NCI-H2171 (cell line): ENCODE data around the gene AP4M1.
"Not testable (repeated sequence)": the region's sequence is repeated elsewhere in the genome, so short reads cannot be mapped to it uniquely, and the experiment has no call there.

Source experiments
- DNase-seq: peaks from one replicate; lab custom pipeline; 2025; lab: John Stamatoyannopoulos, UW

The AP4M1 gene

GRCh38 chr7:100107890-100108289 is 6.4 kb downstream of the AP4M1 start:
- no peak for DNase-seq

DNA sequence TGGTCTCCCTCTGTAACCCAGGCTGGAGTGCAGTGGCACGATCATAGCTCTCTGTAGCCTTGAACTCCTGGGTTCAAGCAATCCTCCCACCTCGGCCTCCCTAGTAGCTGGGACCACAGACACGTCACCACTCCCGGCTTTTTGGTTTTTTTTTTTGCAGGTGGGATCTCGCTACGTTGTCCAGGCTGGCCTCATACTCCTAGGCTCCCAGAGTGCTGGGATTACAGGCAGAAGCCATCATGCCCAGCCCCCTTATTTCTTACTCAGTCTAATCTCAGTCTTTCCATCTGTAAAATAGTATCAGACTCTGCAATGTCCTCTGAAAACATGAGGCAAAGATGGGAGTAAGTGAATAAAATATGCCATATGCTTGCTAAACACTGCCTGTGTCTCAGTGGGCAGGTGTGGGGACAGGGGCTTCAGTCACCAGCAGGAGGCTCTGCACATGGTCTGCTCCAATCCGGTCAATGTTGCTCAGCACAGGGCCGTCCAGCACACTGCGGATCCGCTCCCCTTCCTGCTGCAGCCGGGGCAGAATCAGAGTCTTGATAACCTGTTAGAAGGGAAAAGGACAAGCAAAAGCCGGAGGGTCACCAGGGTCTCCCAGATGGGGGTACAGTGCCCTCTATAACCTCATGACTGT is 8.2 kb downstream of the AP4M1 start:
- DNase-seq, result no peak

GRCh38 chr7:100111156-100111555 is 9.7 kb downstream of the AP4M1 start:
- no peak for DNase-seq

GRCh38 chr7:100111914-100112313 is 10.5 kb downstream of the AP4M1 start:
- no peak for DNase-seq

GRCh38 chr7:100115026-100115425 is 13.6 kb downstream of the AP4M1 start:
- DNase-seq, result no peak

GRCh38 chr7:100118388-100119071 is 17.1 kb downstream of the AP4M1 start:
- no peak for DNase-seq

DNA sequence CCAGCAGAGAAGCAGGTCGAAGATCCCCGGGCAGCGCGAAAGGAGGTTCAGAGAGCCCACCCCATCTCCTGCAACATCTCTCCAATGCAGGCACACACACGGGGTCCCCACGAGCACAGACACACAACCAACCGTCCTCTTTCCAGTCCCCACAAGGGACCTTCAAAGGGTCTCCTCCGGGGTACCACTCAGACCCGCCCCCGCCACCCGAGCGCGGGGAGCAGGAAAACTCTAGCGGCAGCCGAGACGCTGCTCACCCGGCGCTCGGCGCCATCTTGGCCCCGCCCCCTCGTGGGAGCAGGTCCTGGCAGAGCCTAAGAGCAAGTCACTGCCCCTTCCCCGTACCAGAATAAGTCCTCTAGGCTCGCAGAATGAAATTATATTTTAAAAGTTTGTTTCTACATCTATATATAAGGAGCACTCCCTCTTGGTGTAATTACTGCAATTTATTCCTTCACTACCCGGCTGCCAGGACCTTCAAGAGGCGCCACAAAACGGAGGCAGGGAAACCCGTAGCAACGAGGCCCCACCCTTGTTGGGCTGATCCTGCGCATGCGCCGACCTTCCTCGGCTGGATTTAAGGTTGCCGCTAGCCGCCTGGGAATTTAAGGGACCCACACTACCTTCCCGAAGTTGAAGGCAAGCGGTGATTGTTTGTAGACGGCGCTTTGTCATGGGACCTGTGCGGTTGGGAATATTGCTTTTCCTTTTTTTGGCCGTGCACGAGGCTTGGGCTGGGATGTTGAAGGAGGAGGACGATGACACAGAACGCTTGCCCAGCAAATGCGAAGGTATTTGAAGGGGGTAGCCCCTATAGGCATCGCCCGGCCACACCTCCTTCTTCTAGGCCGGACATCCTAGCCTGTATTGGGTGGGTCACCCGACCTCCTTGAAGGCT is 17.9 kb downstream of the AP4M1 start, which contains the start of the genes CNPY4 and TAF6:
Gene CNPY4, plus strand, starts transcription at position 563 of the 898 bp plus-strand sequence. Its CDS starts 111 bp downstream, at position 674.
Gene TAF6, minus strand, starts transcription at position 287 of the 898 bp plus-strand sequence. CDS start 5,149 bp downstream, outside the sequence.
- peak; percentile 95 for DNase-seq

DNA sequence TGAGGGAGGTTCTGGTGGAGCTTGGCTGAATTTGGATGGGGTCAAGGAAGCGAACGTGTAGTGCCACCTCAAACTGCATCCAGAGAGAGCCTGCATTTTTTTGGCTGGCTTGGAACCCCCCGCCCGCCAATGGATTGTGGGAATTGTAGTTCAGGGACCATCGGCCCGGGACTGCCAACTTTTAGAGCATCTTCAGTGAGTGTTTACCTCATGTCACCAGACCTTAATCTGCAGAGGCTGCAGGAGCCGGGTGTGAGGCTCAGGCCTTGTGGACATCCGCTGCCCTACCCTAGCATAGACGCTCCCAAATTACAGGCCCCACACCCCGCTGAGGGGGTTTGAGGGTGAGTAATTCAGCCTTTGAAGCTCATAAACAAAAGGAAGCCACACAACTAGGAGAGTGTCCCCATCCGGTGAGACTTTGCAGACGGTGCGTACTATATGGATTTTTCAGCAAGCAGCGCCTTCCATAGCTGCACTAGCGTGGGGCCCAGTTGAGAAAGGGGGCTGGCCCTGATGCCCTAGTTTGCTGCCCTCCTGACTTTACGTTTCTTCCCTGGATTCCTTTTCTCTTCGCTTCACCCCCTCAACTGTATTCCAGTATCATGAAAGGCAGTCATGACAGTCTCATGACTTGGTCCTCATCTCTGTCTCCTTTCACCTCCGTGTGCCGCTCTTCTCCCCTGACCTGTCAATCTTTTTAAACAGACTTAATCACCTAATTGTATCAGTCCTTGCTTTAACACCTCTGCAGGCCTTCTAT is 18.7 kb downstream of the AP4M1 start:
- peak; percentile 64 for DNase-seq

DNA sequence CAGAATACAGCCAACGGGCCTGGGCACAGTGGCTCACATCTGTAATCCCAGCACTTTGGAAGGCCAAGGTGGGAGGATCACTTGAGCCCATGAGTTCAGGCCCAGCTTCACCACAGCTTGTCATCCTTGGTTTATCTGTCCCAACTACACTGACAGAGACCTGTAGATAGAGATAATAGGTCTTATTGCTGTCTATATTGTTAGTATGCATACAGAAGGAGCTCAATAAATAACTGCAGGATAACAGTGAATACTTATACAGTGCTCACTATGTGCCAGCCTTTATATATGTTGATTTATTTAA is 19.2 kb downstream of the AP4M1 start:
- no peak for DNase-seq

- no peak for DNase-seq
These were observed 20.6 kb downstream of the AP4M1 start for GRCh38 chr7:100122067-100122466.

DNA sequence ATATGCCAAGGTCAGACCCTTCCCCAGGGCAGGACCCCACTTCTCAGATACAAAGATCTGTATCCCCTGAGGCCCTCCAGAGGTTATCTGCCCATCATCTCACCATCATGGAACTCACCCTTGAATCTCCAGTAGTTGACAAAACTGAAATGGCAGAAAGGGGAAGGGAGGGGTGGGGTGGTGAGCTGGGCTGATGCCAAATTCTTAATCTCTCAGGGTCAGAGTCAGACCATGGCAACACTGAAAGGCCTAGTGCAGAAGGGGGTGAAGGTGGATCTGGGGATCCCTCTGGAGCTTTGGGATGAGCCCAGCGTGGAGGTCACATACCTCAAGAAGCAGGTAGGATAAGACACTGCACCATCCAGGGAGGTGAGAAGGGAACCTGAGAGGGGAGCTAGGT is 21.1 kb downstream of the AP4M1 start:
- no peak for DNase-seq

GRCh38 chr7:100124301-100125230 is 23.1 kb downstream of the AP4M1 start:
- DNase-seq, result no peak

- peak; percentile 72 for DNase-seq
These were observed 24.9 kb downstream of the AP4M1 start for GRCh38 chr7:100126239-100126930.

- DNase-seq, result peak; percentile 90
These were observed 25.8 kb downstream of the AP4M1 start, which contains the start of gene MBLAC1 for GRCh38 chr7:100126931-100127865. Gene MBLAC1 (plus strand): TSS chr7:100126967. CDS start chr7:100127396, 429 bp downstream.

DNA sequence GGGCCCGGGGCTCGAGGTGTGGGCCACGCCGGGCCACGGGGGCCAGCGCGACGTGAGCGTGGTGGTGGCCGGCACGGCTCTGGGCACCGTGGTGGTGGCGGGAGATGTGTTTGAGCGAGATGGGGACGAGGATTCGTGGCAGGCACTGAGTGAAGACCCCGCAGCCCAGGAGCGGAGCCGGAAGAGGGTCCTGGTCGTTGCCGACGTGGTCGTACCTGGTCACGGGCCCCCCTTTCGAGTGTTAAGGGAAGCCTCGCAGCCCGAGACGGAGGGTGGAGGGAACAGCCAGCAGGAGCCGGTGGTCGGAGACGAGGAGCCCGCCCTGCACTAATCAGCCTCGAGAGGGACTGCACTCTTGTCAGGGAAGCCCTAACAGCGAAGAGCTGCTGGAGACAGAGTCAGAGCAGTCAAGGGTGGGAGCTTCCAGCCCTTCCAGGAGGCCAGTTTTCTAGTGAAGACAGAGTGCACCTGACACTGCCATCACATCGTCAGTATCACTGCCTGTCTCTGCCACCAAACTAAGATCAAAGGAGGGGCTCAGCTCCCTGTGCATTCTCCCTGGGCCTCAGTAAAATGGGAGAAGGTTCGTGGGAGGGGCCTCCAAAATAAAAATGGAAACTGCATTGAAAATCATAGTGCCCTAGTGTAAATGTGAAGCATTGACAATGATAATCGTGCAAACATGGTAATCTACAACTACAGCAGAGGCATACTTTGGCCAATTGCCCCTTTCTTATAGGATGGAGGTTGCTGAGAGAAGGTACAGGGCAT is 26.6 kb downstream of the AP4M1 start:
- DNase-seq, result peak; percentile 23

DNA sequence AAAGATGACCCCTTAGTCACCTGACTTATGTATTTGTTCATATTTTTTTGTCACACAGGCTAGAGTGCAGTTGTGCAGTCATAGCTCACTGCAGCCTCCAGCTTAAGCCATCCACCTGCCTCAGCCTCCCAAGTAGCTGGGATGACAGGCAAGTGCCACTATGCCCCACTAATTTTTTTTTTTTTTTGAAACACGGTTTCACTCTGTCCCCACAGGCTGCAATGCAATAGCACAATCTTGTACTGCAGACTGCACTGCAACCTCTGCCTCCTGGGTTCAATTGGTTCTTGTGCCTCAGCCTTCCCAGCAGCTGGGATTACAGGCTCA is 27.2 kb downstream of the AP4M1 start:
- no peak for DNase-seq

- DNase-seq, result not testable (repeated sequence)
These were observed 28.8 kb downstream of the AP4M1 start for GRCh38 chr7:100130220-100130607.
